Astrocyte of the hippocampus (primary cell): ENCODE measurements around the gene CNTN4.

Experiments
- DNase-seq: peaks from one replicate; pipeline ENCODE4 v3.0.0; 2011; ENCODE audit warnings: low read depth, low spot score

Gene CNTN4

GRCh38 chr3:2680236-2680635, 581.6 kb downstream of the CNTN4 start:
- no peak for DNase-seq

- no peak for DNase-seq
Measured at GRCh38 chr3:2684046-2684445, 585.4 kb downstream of the CNTN4 start.

- DNase-seq = no peak
Measured at GRCh38 chr3:2686816-2687502, 588.3 kb downstream of the CNTN4 start.

- DNase-seq = no peak
Measured at GRCh38 chr3:2697589-2697988, 598.9 kb downstream of the CNTN4 start.

GRCh38 chr3:2701471-2701870, 602.8 kb downstream of the CNTN4 start:
- no peak for DNase-seq

GRCh38 chr3:2706144-2706835, 607.6 kb downstream of the CNTN4 start:
- no peak for DNase-seq

- DNase-seq = no peak
Measured at GRCh38 chr3:2706836-2707210, 608.2 kb downstream of the CNTN4 start.

- no peak for DNase-seq
Measured at GRCh38 chr3:2711081-2711480, 612.4 kb downstream of the CNTN4 start.

- DNase-seq = no peak
Measured at GRCh38 chr3:2713923-2714322, 615.3 kb downstream of the CNTN4 start.

- no peak for DNase-seq
Measured at GRCh38 chr3:2714834-2715233, 616.2 kb downstream of the CNTN4 start.

- DNase-seq = no peak
Measured at GRCh38 chr3:2727101-2727500, 628.4 kb downstream of the CNTN4 start.

GRCh38 chr3:2727610-2728318, 629.1 kb downstream of the CNTN4 start:
- DNase-seq = no peak

- DNase-seq = no peak
Measured at GRCh38 chr3:2731843-2732242, 633.2 kb downstream of the CNTN4 start.

GRCh38 chr3:2735392-2735894, 636.8 kb downstream of the CNTN4 start:
- DNase-seq = no peak

GRCh38 chr3:2741516-2741915, 642.9 kb downstream of the CNTN4 start:
- DNase-seq = no peak

- no peak for DNase-seq
Measured at GRCh38 chr3:2765002-2765579, 666.4 kb downstream of the CNTN4 start.

GRCh38 chr3:2770451-2770850, 671.8 kb downstream of the CNTN4 start:
- DNase-seq = peak; percentile 0

- DNase-seq = no peak
Measured at GRCh38 chr3:2771193-2771592, 672.5 kb downstream of the CNTN4 start.

- no peak for DNase-seq
Measured at GRCh38 chr3:2771741-2772140, 673.1 kb downstream of the CNTN4 start.

- DNase-seq = no peak
Measured at GRCh38 chr3:2772803-2773202, 674.1 kb downstream of the CNTN4 start.

- DNase-seq = no peak
Measured at GRCh38 chr3:2774481-2775249, 676.0 kb downstream of the CNTN4 start.

GRCh38 chr3:2783261-2783660, 684.6 kb downstream of the CNTN4 start:
- no peak for DNase-seq
